GM12891 (cell line): ENCODE data around the gene SH2D5.

Experiments used
- DNase-seq: peaks from one replicate; pipeline ENCODE4 v3.0.0; 2011; ENCODE audit warnings: low spot score; ENCODE audit not compliant: insufficient read length
- FAIRE-seq: peaks from 2 replicates; lab custom pipeline; 2011; peaks lifted over from hg19 to GRCh38; lab: Jason Lieb, UNC
- PAX5 ChIP-seq: IDR thresholded peaks from 2 replicates; pipeline ENCODE4 v1.6.1; 2011; ENCODE audit warnings: low read length, moderate library complexity, mild to moderate bottlenecking; ENCODE audit not compliant: insufficient read depth, severe bottlenecking
- POLR2A ChIP-seq: IDR thresholded peaks from 2 replicates; pipeline ENCODE4 v1.6.1; 2011; ENCODE audit warnings: low read depth, low read length, control low read depth
- POLR2AphosphoS5 ChIP-seq: IDR thresholded peaks from 2 replicates; pipeline ENCODE4 v1.6.1; 2011; ENCODE audit warnings: low read depth, low read length, control low read depth
- POU2F2 ChIP-seq: IDR thresholded peaks from 2 replicates; pipeline ENCODE4 v1.6.1; 2011; ENCODE audit warnings: low read depth, mild to moderate bottlenecking, control low read depth, low read length, moderate library complexity
- SPI1 ChIP-seq: IDR thresholded peaks from 2 replicates; pipeline ENCODE4 v1.6.1; 2011; ENCODE audit warnings: low read depth, low read length, control low read depth
- TAF1 ChIP-seq: IDR thresholded peaks from 2 replicates; pipeline ENCODE4 v1.6.1; 2011; ENCODE audit warnings: low read depth, low read length, control low read depth

Gene SH2D5

DNA sequence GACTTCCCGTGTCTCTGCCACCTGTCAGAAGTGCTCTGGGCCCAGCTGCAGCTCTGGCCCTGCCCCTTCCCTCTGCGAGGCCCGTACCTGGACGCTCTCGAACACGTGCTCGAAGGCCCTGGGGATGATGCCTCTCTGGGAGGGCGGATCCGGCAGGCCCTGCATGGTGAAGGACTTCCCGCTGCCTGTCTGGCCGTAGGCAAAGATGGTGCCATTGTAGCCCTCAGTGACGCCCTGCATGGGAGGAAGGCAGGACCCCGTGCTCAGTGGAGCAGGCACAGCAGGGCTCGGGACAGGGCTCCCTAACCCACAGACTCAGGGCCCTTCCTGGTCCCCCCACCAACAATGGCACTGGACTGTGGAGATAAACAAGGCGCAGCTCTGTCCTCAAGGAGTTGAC lies 17.1 kb downstream of the SH2D5 start:
- TF ChIP-seq POLR2AphosphoS5 = no peak
- TF ChIP-seq POLR2A = no peak
- no peak for TF ChIP-seq SPI1
- no peak for TF ChIP-seq PAX5
- TF ChIP-seq TAF1 = no peak
- no peak for FAIRE-seq

DNA sequence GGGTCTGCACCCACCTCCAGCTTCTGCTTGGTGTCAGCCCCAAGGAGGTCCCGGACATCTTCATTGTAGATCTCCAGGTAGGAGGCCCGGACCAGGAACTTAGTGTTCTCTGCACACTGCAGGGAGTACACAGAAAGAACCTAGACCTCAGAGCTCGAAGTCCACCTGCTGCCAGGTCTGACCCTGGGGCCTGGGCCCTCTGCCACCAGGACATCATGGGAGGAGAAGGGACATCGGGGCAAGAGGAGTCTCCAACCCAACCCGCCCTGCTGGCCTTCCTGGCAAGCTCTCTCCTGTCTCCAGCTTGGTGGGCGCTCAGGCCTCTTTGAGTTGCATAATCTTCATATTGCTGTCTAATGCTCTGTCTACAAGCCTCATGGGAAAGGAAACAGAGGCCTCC lies 19.1 kb downstream of the SH2D5 start:
- no peak for DNase-seq
- no peak for FAIRE-seq
- no peak for TF ChIP-seq POU2F2
- TF ChIP-seq POLR2AphosphoS5 = no peak
- TF ChIP-seq PAX5 = no peak
- no peak for TF ChIP-seq POLR2A
- TF ChIP-seq TAF1 = no peak
- no peak for TF ChIP-seq SPI1

More for the DNA sequence above, 17.1 kb downstream of the SH2D5 start:
- DNase-seq = no peak

- no peak for FAIRE-seq
Measured at GRCh38 chr1:20712215-20712577, 20.3 kb downstream of the SH2D5 start.

GRCh38 chr1:20711285-20712214 lies 21.0 kb downstream of the SH2D5 start:
- no peak for FAIRE-seq
- DNase-seq = no peak
- TF ChIP-seq SPI1 = no peak

More at GRCh38 chr1:20712215-20712577, 20.3 kb downstream of the SH2D5 start:
- TF ChIP-seq SPI1 (no peak), PAX5 (no peak), TAF1 (no peak), POLR2AphosphoS5 (no peak), POLR2A (no peak), POU2F2 (no peak)
- no peak for DNase-seq

DNA sequence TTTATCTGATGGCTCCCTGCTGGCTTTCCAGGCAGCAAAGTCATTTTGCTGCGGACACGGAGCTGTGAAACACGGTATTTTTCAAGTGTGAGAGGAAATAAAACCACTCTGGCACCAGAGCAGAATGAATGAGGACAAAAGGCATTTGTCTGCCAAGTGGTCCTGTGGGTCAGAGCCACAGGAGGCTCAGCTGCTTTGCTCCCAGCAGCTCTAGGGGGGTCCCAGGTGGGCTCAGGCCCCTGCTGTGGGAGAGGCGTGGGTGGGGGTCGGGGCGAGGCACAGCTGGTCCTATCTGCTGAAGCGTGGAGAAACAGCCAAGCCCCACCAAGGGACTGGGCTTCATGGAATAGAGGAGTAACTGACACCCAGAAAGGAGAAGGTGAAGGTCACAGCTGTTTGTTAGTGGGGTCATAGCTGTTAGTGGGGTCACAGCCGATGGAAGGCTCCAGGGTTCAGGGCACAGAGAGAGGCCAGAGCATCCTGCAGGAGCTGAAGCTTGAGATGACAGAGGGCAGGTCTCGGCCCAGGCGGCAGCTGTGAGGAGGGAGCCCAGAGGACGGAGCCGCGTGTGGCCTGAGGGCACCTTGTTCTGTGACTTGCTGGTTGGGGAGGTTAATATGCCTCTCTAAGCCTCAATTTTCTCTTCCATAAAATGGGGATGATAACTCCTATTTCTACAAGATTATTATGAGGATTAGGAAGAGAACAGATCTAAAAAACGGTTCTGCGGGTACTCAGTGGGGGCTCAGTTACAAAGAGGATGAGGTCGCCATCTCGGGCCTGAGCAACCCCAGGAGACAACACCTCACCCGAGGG lies 21.8 kb downstream of the SH2D5 start:
- no peak for TF ChIP-seq POLR2AphosphoS5
- TF ChIP-seq TAF1 = no peak
- TF ChIP-seq SPI1 = no peak
- TF ChIP-seq POLR2A = no peak
- no peak for TF ChIP-seq POU2F2
- TF ChIP-seq PAX5 = no peak
- no peak for FAIRE-seq
- no peak for DNase-seq

GRCh38 chr1:20709868-20710267 lies 22.6 kb downstream of the SH2D5 start:
- DNase-seq (no peak), FAIRE-seq (no peak)
- TF ChIP-seq POLR2AphosphoS5 (no peak), SPI1 (no peak), PAX5 (no peak)

- FAIRE-seq = no peak
- TF ChIP-seq SPI1 (no peak), POLR2A (no peak), POLR2AphosphoS5 (no peak), TAF1 (no peak), PAX5 (no peak), POU2F2 (no peak)
Measured at GRCh38 chr1:20708891-20709290, 23.6 kb downstream of the SH2D5 start.

DNA sequence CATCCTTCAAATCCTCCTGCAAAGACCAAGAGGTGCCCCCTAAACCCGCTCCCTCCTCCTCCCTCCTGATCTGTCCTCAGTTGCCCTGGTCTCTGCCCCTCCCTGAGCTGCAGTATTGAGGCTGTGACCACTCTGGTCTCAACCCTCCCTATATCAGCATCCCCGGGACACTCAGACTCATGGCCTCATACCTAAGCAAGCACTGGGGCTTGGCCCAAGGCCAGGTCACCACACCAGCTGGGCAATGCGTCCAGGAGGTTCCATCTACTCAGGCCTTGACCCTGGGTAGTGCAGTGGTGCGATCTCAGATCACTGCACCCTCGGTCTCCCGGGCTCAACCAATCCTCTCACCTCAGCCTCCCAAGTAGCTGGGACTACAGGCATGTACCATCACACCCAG lies 24.4 kb downstream of the SH2D5 start:
- DNase-seq (no peak), FAIRE-seq (no peak)
- no peak for TF ChIP-seq TAF1
- no peak for TF ChIP-seq POLR2AphosphoS5

More at GRCh38 chr1:20708891-20709290, 23.6 kb downstream of the SH2D5 start:
- no peak for DNase-seq

DNA sequence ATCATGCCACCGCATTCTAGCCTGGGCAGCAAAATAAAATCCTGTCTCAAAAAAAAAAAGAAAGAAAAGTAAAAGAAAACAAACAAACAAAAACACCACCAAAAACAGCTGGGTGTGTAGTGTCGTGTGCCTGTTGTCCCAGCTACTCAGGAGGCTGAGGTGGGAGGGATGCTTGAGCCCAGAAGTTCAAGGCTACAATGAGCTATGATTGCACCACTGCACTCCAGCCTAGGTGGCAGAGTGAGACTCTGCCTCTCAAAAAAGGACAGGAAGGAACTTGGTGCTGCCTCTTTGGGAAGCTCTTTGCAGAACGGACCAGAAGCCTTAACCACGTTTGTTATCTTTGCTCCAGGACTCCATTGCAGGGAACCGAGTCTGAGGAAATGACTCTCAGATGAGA lies 25.7 kb downstream of the SH2D5 start:
- no peak for FAIRE-seq
- no peak for TF ChIP-seq SPI1
- no peak for TF ChIP-seq TAF1
- DNase-seq = no peak

DNA sequence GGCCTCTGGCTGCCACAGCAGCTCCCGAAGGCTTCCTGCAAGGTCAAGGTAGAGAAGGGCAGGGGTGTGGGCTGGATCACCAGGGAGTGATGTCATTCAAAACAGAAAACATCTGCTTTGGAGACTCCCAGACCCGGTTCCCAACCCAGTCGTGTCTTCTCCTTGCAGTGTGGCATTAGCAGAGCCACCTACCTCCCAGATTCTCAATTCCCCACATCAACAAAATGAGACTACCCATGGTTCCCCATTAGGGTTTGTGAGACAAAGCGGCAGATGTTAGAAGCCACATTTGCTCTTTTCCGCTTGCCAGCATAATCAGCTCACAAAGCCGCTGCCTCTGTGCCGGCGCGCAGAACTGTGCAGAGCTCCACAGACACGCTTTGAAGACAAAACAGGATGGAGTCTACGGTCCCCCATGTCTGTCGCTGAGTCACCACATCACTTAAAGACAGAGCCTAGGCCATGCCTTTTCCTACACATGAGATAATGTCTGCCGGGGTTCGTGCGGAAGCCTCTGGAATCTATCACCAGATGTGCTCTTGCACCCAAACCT lies 27.2 kb downstream of the SH2D5 start:
- TF ChIP-seq TAF1 (no peak), POLR2A (no peak), POU2F2 (no peak), POLR2AphosphoS5 (no peak), SPI1 (no peak), PAX5 (no peak)
- FAIRE-seq = no peak

More for the DNA sequence above, 27.2 kb downstream of the SH2D5 start:
- DNase-seq = no peak
